GM12878 (cell line): Measurements from ENCODE around the gene GFRA4. TPM values are rescaled to one million over a fixed set of nuclear protein-coding genes. Genes with fewer than 3 reads are reported as not detected.

Source experiments
- ATAC-seq: fragments of 200-7000 bp; cut with Tn5 transposase; 3 replicates; pipeline ENCODE4 v1.9.1; 2020; ENCODE audit warnings: mild to moderate bottlenecking, moderate library complexity
- BruUV-seq: library from RNA; stranded (reverse); fragments of 400-500 nt; replicated peaks from 2 replicates; lab custom pipeline; 2021; lab: Mats Ljungman, UMichigan
- CTCF ChIA-PET: fragments of 300-600 bp; sonication (Branson Sonifier 250); formaldehyde crosslinking; extraction: SDS; loops from one replicate; lab custom pipeline; 2021; ENCODE audit warnings: inconsistent platforms; lab: Yijun Ruan, JAX
- POLR2A ChIA-PET: fragments of 350-600 bp; formaldehyde crosslinking; extraction: SDS; loops from one replicate; lab custom pipeline; 2021; ENCODE audit warnings: inconsistent platforms; lab: Charles Lee
- RAD21 ChIA-PET: fragments of 300-600 bp; sonication (Branson Sonifier 250); formaldehyde crosslinking; loops from one replicate; lab custom pipeline; 2023; ENCODE audit warnings: antibody characterized with exemption; ENCODE audit not compliant: unreplicated experiment; lab: Charles Lee
- SMC1A ChIA-PET: fragments of 300-600 bp; sonication (Branson Sonifier 250); formaldehyde crosslinking; loops from one replicate; lab custom pipeline; 2023; ENCODE audit not compliant: unreplicated experiment, uncharacterized antibody; lab: Charles Lee
- DNase-seq: peaks from one replicate; pipeline ENCODE4 v3.0.0-alpha.2; 2011; ENCODE audit warnings: low read depth, low spot score
- FAIRE-seq: peaks from 3 replicates; lab custom pipeline; 2011; peaks lifted over from hg19 to GRCh38; lab: Jason Lieb, UNC
- H2AFZ ChIP-seq: 2 replicates; pipeline ENCODE4 v1.6.0; 2011; ENCODE audit warnings: low read depth, low read length, control low read depth; ENCODE audit not compliant: control insufficient read depth
- H3K27ac ChIP-seq: 2 replicates; pipeline ENCODE4 v1.5.1; 2011; ENCODE audit warnings: control low read depth; ENCODE audit not compliant: control insufficient read depth, insufficient read depth
- H3K27me3 ChIP-seq, 2 experiments: replicated peaks in 1 of 2; 2 replicates each; pipeline versions ENCODE4 v1.6.0 to v1.6.1; 2011; ENCODE audit warnings: low read length in 1 of 2; ENCODE audit not compliant: control insufficient read depth in 2 of 2, insufficient read depth in 2 of 2
- H3K36me3 ChIP-seq, 2 experiments: 2 replicates each; pipeline ENCODE4 v1.5.1; 2011; ENCODE audit warnings: low read length in 1 of 2; ENCODE audit not compliant: control insufficient read depth in 2 of 2, insufficient read depth in 2 of 2
- H3K4me1 ChIP-seq: 2 replicates; pipeline ENCODE4 v1.6.1; 2011; ENCODE audit warnings: mild to moderate bottlenecking, low read length, moderate library complexity, mixed read lengths; ENCODE audit not compliant: control insufficient read depth, insufficient read depth
- H3K4me2 ChIP-seq: 2 replicates; pipeline ENCODE4 v1.6.0; 2011; ENCODE audit warnings: control low read depth; ENCODE audit not compliant: control insufficient read depth, insufficient read depth
- H3K4me3 ChIP-seq: fragments of 200-600 bp; sonication (generic); 2 replicates; pipeline ENCODE4 v1.5.1; 2016
- H3K79me2 ChIP-seq: 2 replicates; pipeline ENCODE4 v1.6.0; 2011; ENCODE audit warnings: low read length; ENCODE audit not compliant: control insufficient read depth, insufficient read depth
- H3K9ac ChIP-seq: 2 replicates; pipeline ENCODE4 v1.8.0; 2011; ENCODE audit warnings: low read length, control low read depth, mixed read lengths; ENCODE audit not compliant: control insufficient read depth, insufficient read depth
- H3K9me3 ChIP-seq: replicated peaks from 3 replicates; pipeline ENCODE4 v1.5.1; 2011; ENCODE audit warnings: mild to moderate bottlenecking, low read length; ENCODE audit not compliant: control insufficient read depth, insufficient read depth
- H4K20me1 ChIP-seq: 2 replicates; pipeline ENCODE4 v1.6.0; 2011; ENCODE audit not compliant: control insufficient read depth, insufficient read depth
- ASH2L ChIP-seq: fragments of 300-600, 200-600 bp; sonication (generic); IDR thresholded peaks from 2 replicates; pipeline ENCODE4 v1.6.1; 2017; ENCODE audit warnings: low read depth, mild to moderate bottlenecking, borderline replicate concordance
- E4F1 ChIP-seq: fragments of 450-650 bp; IDR thresholded peaks from 2 replicates; pipeline ENCODE4 v1.6.1; 2018; ENCODE audit warnings: borderline replicate concordance, mild to moderate bottlenecking; ENCODE audit not compliant: partially characterized antibody
- EZH2 ChIP-seq: IDR thresholded peaks from 2 replicates; pipeline ENCODE4 v1.6.1; 2012; ENCODE audit warnings: low read depth, mild to moderate bottlenecking, control low read depth, inconsistent platforms, low read length, borderline replicate concordance; ENCODE audit not compliant: control insufficient read depth
- IKZF2 ChIP-seq, 2 experiments: fragments of 450-650 bp; IDR thresholded peaks; 2 replicates each; pipeline ENCODE4 v1.6.1; 2017; ENCODE audit warnings: mild to moderate bottlenecking in 2 of 2, moderate library complexity in 2 of 2
- MTA3 ChIP-seq: IDR thresholded peaks from 2 replicates; pipeline ENCODE4 v1.6.1; 2012; ENCODE audit warnings: low read length, inconsistent platforms, borderline replicate concordance
- NR2C2 ChIP-seq: IDR thresholded peaks from 2 replicates; pipeline ENCODE4 v1.6.1; 2011; ENCODE audit warnings: borderline replicate concordance, low read depth; ENCODE audit not compliant: control insufficient read depth, insufficient read length
- PRDM15 ChIP-seq: fragments of 450-650 bp; formaldehyde crosslinking; IDR thresholded peaks from 2 replicates; pipeline ENCODE4 v1.4.0; 2020; ENCODE audit warnings: mild to moderate bottlenecking, moderate library complexity
- RAD51 ChIP-seq: fragments of 450-650 bp; IDR thresholded peaks from 2 replicates; pipeline ENCODE4 v1.6.1; 2016; ENCODE audit warnings: moderate library complexity, mild to moderate bottlenecking, inconsistent platforms
- SIN3A ChIP-seq: IDR thresholded peaks from 2 replicates; pipeline ENCODE4 v1.6.1; 2012; ENCODE audit warnings: low read depth, low read length, improper control_type of control experiment
- SREBF2 ChIP-seq: IDR thresholded peaks from 2 replicates; pipeline ENCODE4 v1.6.1; 2012; ENCODE audit warnings: mild to moderate bottlenecking, low read length
- SRF ChIP-seq, 2 experiments: IDR thresholded peaks; 2 replicates each; pipeline ENCODE4 v1.6.1; 2011; ENCODE audit warnings: low read depth in 2 of 2, low read length in 2 of 2, mild to moderate bottlenecking in 1 of 2, moderate library complexity in 1 of 2
- SUPT20H ChIP-seq: IDR thresholded peaks from 2 replicates; pipeline ENCODE4 v1.6.1; 2011; ENCODE audit warnings: low read depth, mild to moderate bottlenecking, low read length, moderate library complexity, borderline replicate concordance; ENCODE audit not compliant: control insufficient read depth
- ZBTB40 ChIP-seq: fragments of 450-650 bp; IDR thresholded peaks from 2 replicates; pipeline ENCODE4 v1.6.1; 2016; ENCODE audit warnings: mild to moderate bottlenecking, moderate library complexity, borderline replicate concordance
- ZZZ3 ChIP-seq: IDR thresholded peaks from 2 replicates; pipeline ENCODE4 v1.6.1; 2011; ENCODE audit warnings: low read depth; ENCODE audit not compliant: control insufficient read depth, insufficient read length
- WGBS: methylation state at CpG from one replicate; pipeline ENCODE4 v1.1.6; 2016; ENCODE audit warnings: low lambda C conversion rate; ENCODE audit not compliant: insufficient replicate concordance, insufficient coverage; ENCODE audit errors: missing lambda C conversion rate; 5-methylcytosine and 5-hydroxymethylcytosine counted together
- in situ Hi-C: fragments of 300-500 bp; cut with MboI; formaldehyde crosslinking; loops from 9 replicates; pipeline ENCODE4 v1.14.3; 2018; ENCODE audit warnings: mixed read lengths
- intact Hi-C: fragments of 100-400 bp; cut with micrococcal nuclease; formaldehyde crosslinking; loops from one replicate; pipeline ENCODE4 v1.14.2; 2022; ENCODE audit not compliant: unreplicated experiment
- polyA plus RNA-seq, 11 experiments: library from polyadenylated mRNA; depleted of rRNA in 4 of 11; unstranded in 6 of 11; stranded (reverse) in 5 of 11; fragments of >200 nt; fragmentation: Nextera tagmentation in 4 of 11; fragmentation: Illumina TruSeq in 1 of 11; extraction: Ambion mirVana in 4 of 11; extraction: Trizol in 1 of 11; gene quantifications; 1 replicate in 1 of 11; 2 replicates in 10 of 11; pipeline versions ENCODE4 v1.2.1 to v1.2.3, GENCODE V29; 2011 to 2016; ENCODE audit warnings: inconsistent platforms in 2 of 11, missing spikeins in 2 of 11, low read depth in 1 of 11
- total RNA-seq, 4 experiments: library from RNA; depleted of rRNA in 3 of 4; stranded (reverse); fragments of >200 nt in 3 of 4; fragmentation: Illumina TruSeq in 1 of 4; extraction: Trizol in 1 of 4; gene quantifications; 2 replicates each; pipeline versions ENCODE4 v1.2.1 to v1.2.3, GENCODE V29; 2013 to 2021

Gene GFRA4
- total and polyA plus RNA-seq, 10 of the 15 experiments (the other 5 are each of a cell fraction or from before 2014, with no cell fraction given), result 0.04 TPM; not detected in 9

GRCh38 chr20:3674447-3674846 is 11.2 kb upstream of the GFRA4 start:
- WGBS, result 48% methylated on average over 10 of the region's 10 CpGs
- Histone ChIP-seq H3K27ac (no peak overlapping the region), H3K4me3 (no peak overlapping the region), H3K27me3 (peaks cover 0 to 6% of the 10 kb centered on the region in 2 experiments; a peak in 2 of 4 replicates), H3K9me3 (no peaks in the 10 kb centered on the region), H2AFZ (no peak overlapping the region), H3K4me1 (no peaks in the 10 kb centered on the region; the same call in 1 of the 2 replicates), H4K20me1 (no peaks in the 10 kb centered on the region; the same call in 1 of the 2 replicates), H3K79me2 (no peaks in the 10 kb centered on the region), H3K36me3 (no peaks in the 10 kb centered on the region), H3K4me2 (no peak overlapping the region), H3K9ac (no peak overlapping the region)
- DNase-seq, result no peak
- ATAC-seq, result no peak
- ChIA-PET SMC1A (interaction anchor here (0.9 kb wide), 1 partner anchor 118 kb away, joined by 4 read pairs; no protein-coding TSS in a partner anchor), RAD21 (no interaction called here), POLR2A (no interaction called here), CTCF (interaction anchor here (0.7 to 1.1 kb wide), 3 partner anchors 16 to 118 kb away, joined by 3 read pairs; no protein-coding TSS in a partner anchor)
- FAIRE-seq, result no peak
- intact Hi-C loops, result no loop called here
- in situ Hi-C loops, result no loop called here
- BruUV-seq, result no TSS peak
- TF ChIP-seq ZZZ3 (no peak), SUPT20H (no peak), MTA3 (no peak), ZBTB40 (no peak), RAD51 (no peak), ASH2L (no peak), PRDM15 (no peak), NR2C2 (no peak), SIN3A (no peak), EZH2 (no peak), SRF (IDR thresholded peaks at IDR 0.05; ENCODE audit: low read depth in 2 of 2, low read length in 2 of 2) (no peak), E4F1 (no peak), IKZF2 (IDR thresholded peaks at IDR 0.05) (no peak), SREBF2 (no peak)
